ENCODE results near the gene ETV4.

Gene ETV4

GRCh38 chr17:43588664-43589435, 42.7 kb upstream of the ETV4 start:
- H3K18ac ChIP-seq (ENCODE audit: low read depth in 1 of 2, low read length in 2 of 2), result no peak overlapping the region
- no peak overlapping the region for H2BK5ac ChIP-seq (ENCODE audit: low read depth, low read length, poor library complexity, severe bottlenecking)
- no peaks in the 10 kb centered on the region for H3K36me3 ChIP-seq (ENCODE audit: control insufficient read depth in 1 of 2, insufficient read depth in 2 of 2, low read depth in 1 of 2, low read length in 2 of 2)
- WGBS, result 92% methylated on average over 9 of the region's 9 CpGs
- H3K79me1 ChIP-seq (replicated peaks; ENCODE audit: low read length, poor library complexity, severe bottlenecking), result no peaks in the 10 kb centered on the region
- no peak overlapping the region for H2AFZ ChIP-seq (ENCODE audit: low read depth, low read length)
- H4K8ac ChIP-seq (ENCODE audit: low read length), result no peak overlapping the region
- H3K4me3 ChIP-seq (ENCODE audit: insufficient read depth in 1 of 2, low read depth in 1 of 2, low read length in 2 of 2), result no peak overlapping the region
- no peak overlapping the region for H3K23ac ChIP-seq (ENCODE audit: low read length in 2 of 2)
- H3K27ac ChIP-seq (ENCODE audit: low read length, poor library complexity, severe bottlenecking), result no peak overlapping the region
- H4K91ac ChIP-seq (ENCODE audit: low read length), result no peak overlapping the region
- no peak overlapping the region for H3K9ac ChIP-seq (ENCODE audit: low read length)
- H3K4me2 ChIP-seq (ENCODE audit: low read length, poor library complexity, severe bottlenecking), result no peak overlapping the region
- no peak overlapping the region for H2BK120ac ChIP-seq (ENCODE audit: low read depth, low read length)
- DNase-seq, result no peak
- H3K4ac ChIP-seq (ENCODE audit: low read depth in 1 of 2, low read length in 2 of 2), result no peak overlapping the region
- H2BK15ac ChIP-seq (ENCODE audit: low read depth, poor library complexity, severe bottlenecking), result no peak overlapping the region
- H3K4me1 ChIP-seq (ENCODE audit: control insufficient read depth, insufficient read depth, low read depth, low read length), result peaks cover 9% of the 10 kb centered on the region
- peaks cover under 1 to 3% of the 10 kb centered on the region in 2 experiments for H3K27me3 ChIP-seq (ENCODE audit: control insufficient read depth in 1 of 2, insufficient read depth in 1 of 2, low read length in 2 of 2)
- H2BK12ac ChIP-seq (ENCODE audit: low read length in 2 of 2), result no peak overlapping the region
- H3K14ac ChIP-seq (ENCODE audit: low read length in 2 of 2), result no peak overlapping the region
- no peak overlapping the region for H2AK5ac ChIP-seq (ENCODE audit: low read length, severe bottlenecking)
- H3K9me3 ChIP-seq (ENCODE audit: control insufficient read depth, low read length), result no peaks in the 10 kb centered on the region

GRCh38 chr17:43588121-43588520, 42.0 kb upstream of the ETV4 start:
- H3K23ac ChIP-seq (ENCODE audit: low read length in 2 of 2), result no peak overlapping the region
- H2AFZ ChIP-seq (ENCODE audit: low read depth, low read length), result no peak overlapping the region
- no peak overlapping the region for H3K4ac ChIP-seq (ENCODE audit: low read depth in 1 of 2, low read length in 2 of 2)
- H2AK5ac ChIP-seq (ENCODE audit: low read length, severe bottlenecking), result no peak overlapping the region
- H2BK15ac ChIP-seq (ENCODE audit: low read depth, poor library complexity, severe bottlenecking), result no peak overlapping the region
- 79% methylated on average over 2 of the region's 2 CpGs for WGBS
- no peak overlapping the region for H2BK5ac ChIP-seq (ENCODE audit: low read depth, low read length, poor library complexity, severe bottlenecking)
- H3K14ac ChIP-seq (ENCODE audit: low read length in 2 of 2), result peak overlapping the region in 1 of 2 experiments; percentile 74
- H3K4me2 ChIP-seq (ENCODE audit: low read length, poor library complexity, severe bottlenecking), result no peak overlapping the region
- H3K18ac ChIP-seq (ENCODE audit: low read depth in 1 of 2, low read length in 2 of 2), result no peak overlapping the region
- H3K4me1 ChIP-seq (ENCODE audit: control insufficient read depth, insufficient read depth, low read depth, low read length), result peaks cover 9% of the 10 kb centered on the region
- no peaks in the 10 kb centered on the region for H3K79me1 ChIP-seq (replicated peaks; ENCODE audit: low read length, poor library complexity, severe bottlenecking)
- no peak overlapping the region for H3K9ac ChIP-seq (ENCODE audit: low read length)
- DNase-seq, result no peak
- peaks cover 8 to 10% of the 10 kb centered on the region in 2 experiments for H3K27me3 ChIP-seq (ENCODE audit: control insufficient read depth in 1 of 2, insufficient read depth in 1 of 2, low read length in 2 of 2)
- H3K36me3 ChIP-seq (ENCODE audit: control insufficient read depth in 1 of 2, insufficient read depth in 2 of 2, low read depth in 1 of 2, low read length in 2 of 2), result no peaks in the 10 kb centered on the region
- H4K8ac ChIP-seq (ENCODE audit: low read length), result no peak overlapping the region
- no peak overlapping the region for H3K4me3 ChIP-seq (ENCODE audit: insufficient read depth in 1 of 2, low read depth in 1 of 2, low read length in 2 of 2)
- H4K91ac ChIP-seq (ENCODE audit: low read length), result no peak overlapping the region
- H2BK12ac ChIP-seq (ENCODE audit: low read length in 2 of 2), result peak overlapping the region in 1 of 2 experiments; percentile 22
- H2BK120ac ChIP-seq (ENCODE audit: low read depth, low read length), result no peak overlapping the region
- no peaks in the 10 kb centered on the region for H3K9me3 ChIP-seq (ENCODE audit: control insufficient read depth, low read length)
- H3K27ac ChIP-seq (ENCODE audit: low read length, poor library complexity, severe bottlenecking), result no peak overlapping the region

GRCh38 chr17:43587647-43588046, 41.5 kb upstream of the ETV4 start:
- H3K36me3 ChIP-seq (ENCODE audit: control insufficient read depth in 1 of 2, insufficient read depth in 2 of 2, low read depth in 1 of 2, low read length in 2 of 2), result no peaks in the 10 kb centered on the region
- peaks cover 13 to 15% of the 10 kb centered on the region in 2 experiments for H3K27me3 ChIP-seq (ENCODE audit: control insufficient read depth in 1 of 2, insufficient read depth in 1 of 2, low read length in 2 of 2)
- H3K79me1 ChIP-seq (replicated peaks; ENCODE audit: low read length, poor library complexity, severe bottlenecking), result no peaks in the 10 kb centered on the region
- no peak overlapping the region for H3K18ac ChIP-seq (ENCODE audit: low read depth in 1 of 2, low read length in 2 of 2)
- H3K9me3 ChIP-seq (ENCODE audit: control insufficient read depth, low read length), result no peaks in the 10 kb centered on the region
- no peak overlapping the region for H4K8ac ChIP-seq (ENCODE audit: low read length)
- H4K91ac ChIP-seq (ENCODE audit: low read length), result no peak overlapping the region
- 78% methylated on average over 4 of the region's 5 CpGs for WGBS
- H2BK120ac ChIP-seq (ENCODE audit: low read depth, low read length), result no peak overlapping the region
- H2BK5ac ChIP-seq (ENCODE audit: low read depth, low read length, poor library complexity, severe bottlenecking), result no peak overlapping the region
- H2BK15ac ChIP-seq (ENCODE audit: low read depth, poor library complexity, severe bottlenecking), result no peak overlapping the region
- H3K27ac ChIP-seq (ENCODE audit: low read length, poor library complexity, severe bottlenecking), result no peak overlapping the region
- H2BK12ac ChIP-seq (ENCODE audit: low read length in 2 of 2), result no peak overlapping the region
- no peak overlapping the region for H3K9ac ChIP-seq (ENCODE audit: low read length)
- no peak overlapping the region for H3K4me3 ChIP-seq (ENCODE audit: insufficient read depth in 1 of 2, low read depth in 1 of 2, low read length in 2 of 2)
- H3K23ac ChIP-seq (ENCODE audit: low read length in 2 of 2), result no peak overlapping the region
- no peak for DNase-seq
- H2AK5ac ChIP-seq (ENCODE audit: low read length, severe bottlenecking), result no peak overlapping the region
- no peak overlapping the region for H2AFZ ChIP-seq (ENCODE audit: low read depth, low read length)
- no peak overlapping the region for H3K14ac ChIP-seq (ENCODE audit: low read length in 2 of 2)
- peaks cover 9% of the 10 kb centered on the region for H3K4me1 ChIP-seq (ENCODE audit: control insufficient read depth, insufficient read depth, low read depth, low read length)
- no peak overlapping the region for H3K4ac ChIP-seq (ENCODE audit: low read depth in 1 of 2, low read length in 2 of 2)
- H3K4me2 ChIP-seq (ENCODE audit: low read length, poor library complexity, severe bottlenecking), result no peak overlapping the region

- no peak overlapping the region for H2BK15ac ChIP-seq (ENCODE audit: low read depth, poor library complexity, severe bottlenecking)
- no peak for DNase-seq
- 77% methylated on average over 6 of the region's 6 CpGs for WGBS
Measured at GRCh38 chr17:43584666-43585102, 38.5 kb upstream of the ETV4 start.

More at GRCh38 chr17:43584666-43585102, 38.5 kb upstream of the ETV4 start:
- Histone ChIP-seq H2AK5ac (ENCODE audit: low read length, severe bottlenecking) (no peak overlapping the region), H3K27me3 (ENCODE audit: control insufficient read depth in 1 of 2, insufficient read depth in 1 of 2, low read length in 2 of 2) (peaks cover 16 to 27% of the 10 kb centered on the region in 2 experiments), H2BK5ac (ENCODE audit: low read depth, low read length, poor library complexity, severe bottlenecking) (no peak overlapping the region), H3K23ac (ENCODE audit: low read length in 2 of 2) (no peak overlapping the region), H3K4me2 (ENCODE audit: low read length, poor library complexity, severe bottlenecking) (no peak overlapping the region), H4K8ac (ENCODE audit: low read length) (no peak overlapping the region), H3K4me1 (ENCODE audit: control insufficient read depth, insufficient read depth, low read depth, low read length) (peaks cover 7% of the 10 kb centered on the region), H2BK120ac (ENCODE audit: low read depth, low read length) (no peak overlapping the region), H3K4ac (ENCODE audit: low read depth in 1 of 2, low read length in 2 of 2) (no peak overlapping the region), H3K14ac (ENCODE audit: low read length in 2 of 2) (no peak overlapping the region), H3K9ac (ENCODE audit: low read length) (no peak overlapping the region), H2BK12ac (ENCODE audit: low read length in 2 of 2) (no peak overlapping the region), H4K91ac (ENCODE audit: low read length) (no peak overlapping the region), H2AFZ (ENCODE audit: low read depth, low read length) (no peak overlapping the region), H3K36me3 (ENCODE audit: control insufficient read depth in 1 of 2, insufficient read depth in 2 of 2, low read depth in 1 of 2, low read length in 2 of 2) (no peaks in the 10 kb centered on the region), H3K9me3 (ENCODE audit: control insufficient read depth, low read length) (no peaks in the 10 kb centered on the region), H3K79me1 (replicated peaks; ENCODE audit: low read length, poor library complexity, severe bottlenecking) (no peaks in the 10 kb centered on the region), H3K4me3 (ENCODE audit: insufficient read depth in 1 of 2, low read depth in 1 of 2, low read length in 2 of 2) (no peak overlapping the region), H3K18ac (ENCODE audit: low read depth in 1 of 2, low read length in 2 of 2) (no peak overlapping the region), H3K27ac (ENCODE audit: low read length, poor library complexity, severe bottlenecking) (no peak overlapping the region)
